GM21825 (cell line): ENCODE results near the gene NFATC2.

Experiments used
- ATAC-seq: cut with Tn5 transposase; IDR thresholded peaks from one replicate; pipeline ENCODE4 v1.9.1; 2021; ENCODE audit warnings: mild to moderate bottlenecking, moderate library complexity; ENCODE audit not compliant: unreplicated experiment

Gene NFATC2

DNA sequence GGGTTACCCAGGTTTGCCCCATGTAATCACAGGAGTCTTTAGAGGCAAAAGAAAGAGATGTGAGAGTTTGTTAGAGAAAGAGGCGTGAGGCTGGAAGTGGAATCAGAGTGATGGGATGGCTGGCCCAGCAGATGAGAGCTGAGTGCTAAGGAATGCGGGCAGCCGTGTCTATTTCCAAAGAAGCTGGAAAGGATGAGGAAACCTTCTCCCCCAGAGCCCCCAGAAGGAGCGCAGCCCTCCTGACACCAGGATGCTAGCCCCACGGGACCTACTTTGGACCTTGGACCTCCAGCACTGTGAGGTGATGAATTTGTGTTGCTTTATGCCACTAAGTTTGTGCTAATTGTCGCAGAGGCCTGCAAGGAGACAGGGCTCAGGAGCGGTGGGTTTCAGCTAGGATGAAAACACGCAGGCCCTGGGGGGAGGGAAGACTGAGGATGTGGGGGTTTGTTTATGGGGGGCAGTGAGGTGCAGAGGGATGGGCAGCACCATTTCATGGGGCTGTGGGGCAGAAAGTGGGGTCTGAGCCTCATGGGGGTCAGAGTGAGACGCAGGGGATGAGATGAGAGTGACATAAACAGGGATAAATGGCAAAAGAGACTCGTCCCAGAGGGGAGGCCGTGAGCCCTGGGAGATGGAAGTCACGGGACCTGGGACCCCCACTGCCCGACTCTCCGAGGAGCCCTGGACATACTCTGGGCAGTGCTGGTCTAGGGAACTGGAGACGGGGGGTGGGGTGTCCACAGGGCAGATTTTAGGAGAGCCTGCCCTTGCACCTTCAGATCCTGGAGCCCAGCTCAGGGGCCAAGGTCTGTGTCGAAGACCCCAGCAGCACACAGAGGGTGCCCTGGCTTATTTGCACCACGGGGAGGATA lies 160.2 kb downstream of the NFATC2 start:
- no peak for ATAC-seq

DNA sequence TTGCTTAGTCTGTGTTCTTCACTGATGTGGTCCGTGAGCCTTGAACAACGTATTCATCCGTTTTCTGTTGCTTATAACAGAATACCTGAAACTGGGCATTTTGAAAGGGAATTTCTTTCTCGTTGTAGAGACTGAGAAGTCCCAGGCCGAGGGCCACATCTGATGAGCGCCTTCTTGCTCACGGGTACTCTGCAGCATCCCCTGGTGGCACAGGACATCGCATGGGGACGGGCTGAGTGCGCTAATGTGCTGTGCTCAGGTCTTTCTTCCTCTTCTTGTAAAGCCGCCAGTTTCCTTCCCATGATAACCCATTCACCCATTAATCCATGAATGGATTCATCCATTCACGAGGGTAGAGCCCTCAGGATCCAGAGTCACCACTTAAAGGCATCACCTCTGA lies 161.0 kb downstream of the NFATC2 start:
- no peak for ATAC-seq

DNA sequence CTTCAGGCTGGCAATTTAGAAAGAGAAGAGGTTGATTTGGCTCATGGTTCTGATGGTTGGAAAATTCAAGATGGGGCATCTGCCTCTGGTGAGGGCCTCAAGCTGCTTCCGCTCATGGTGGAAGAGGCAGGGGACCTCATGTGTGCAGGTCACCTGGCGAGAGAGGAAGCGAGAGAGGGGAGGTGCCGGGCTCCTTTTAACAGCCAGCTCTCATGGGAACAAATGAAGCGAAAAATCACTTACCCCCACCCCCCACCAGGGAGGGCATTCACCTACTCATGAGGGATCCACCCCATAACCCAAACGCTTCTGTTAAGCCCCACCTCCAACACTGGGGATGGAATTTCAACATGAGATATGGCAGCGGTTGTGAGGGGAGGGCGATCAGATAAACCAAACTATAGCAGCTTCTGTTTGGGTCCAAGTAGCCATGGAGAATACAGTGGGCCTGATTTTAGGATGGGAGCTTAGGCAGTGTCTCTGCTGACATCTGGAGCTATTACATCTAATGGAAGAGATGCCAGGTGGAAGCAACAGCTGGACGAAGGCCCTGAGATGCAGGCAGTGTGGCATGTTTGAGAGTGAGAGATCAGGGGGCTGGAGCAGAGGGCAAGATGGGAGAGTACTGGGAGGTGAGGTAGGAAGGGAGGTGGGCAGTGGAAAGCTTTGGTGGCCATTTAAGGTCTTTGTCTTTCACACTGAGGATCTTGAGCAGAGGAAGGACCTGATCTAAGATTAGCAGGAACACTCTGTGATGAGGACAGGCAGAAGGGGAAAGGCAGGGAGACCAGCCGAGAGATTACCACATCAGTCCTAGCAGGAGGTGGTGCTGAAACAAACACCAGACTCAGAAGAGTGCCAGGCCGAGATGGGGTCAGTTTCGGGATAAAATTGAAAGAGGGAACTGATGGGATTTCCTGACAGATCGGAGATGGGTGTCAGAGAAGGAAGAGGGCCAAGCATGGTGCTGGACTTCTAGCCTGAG lies 161.8 kb downstream of the NFATC2 start:
- no peak for ATAC-seq

DNA sequence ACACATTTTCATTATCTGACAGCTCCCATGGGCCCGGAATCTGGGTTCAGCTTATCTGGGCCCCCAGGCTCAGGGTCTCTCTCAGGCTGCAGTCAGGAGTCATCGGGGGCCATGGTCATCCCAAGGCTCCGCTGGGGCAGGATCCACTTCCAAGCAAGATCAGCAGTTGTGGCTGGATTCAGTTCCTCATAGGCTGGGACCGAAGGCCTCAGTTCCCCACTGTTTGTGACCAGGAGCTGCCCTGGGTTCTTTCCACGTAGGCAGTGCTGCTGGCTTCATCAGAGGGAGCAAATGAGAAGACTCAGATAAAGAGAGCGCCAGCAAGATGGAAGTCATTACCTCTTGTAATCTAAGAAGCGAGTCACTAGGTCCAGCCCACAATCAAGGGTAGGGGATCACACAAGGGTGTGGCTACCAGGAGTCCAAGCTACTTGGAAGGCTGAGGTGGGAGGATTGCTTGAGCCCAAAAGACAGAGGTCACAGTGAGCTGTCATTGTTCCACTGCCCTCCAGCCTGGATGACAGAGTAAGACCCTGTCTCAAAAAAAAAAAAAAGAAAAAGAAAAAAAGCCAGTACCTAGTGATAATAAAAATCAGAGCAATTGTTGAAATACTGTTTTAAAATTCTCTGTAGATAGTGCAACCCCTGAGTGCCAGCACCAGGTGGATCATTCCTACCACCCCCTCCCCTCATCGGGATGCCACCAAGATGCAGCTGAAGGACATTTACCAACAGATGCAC lies 162.7 kb downstream of the NFATC2 start:
- ATAC-seq: no peak

DNA sequence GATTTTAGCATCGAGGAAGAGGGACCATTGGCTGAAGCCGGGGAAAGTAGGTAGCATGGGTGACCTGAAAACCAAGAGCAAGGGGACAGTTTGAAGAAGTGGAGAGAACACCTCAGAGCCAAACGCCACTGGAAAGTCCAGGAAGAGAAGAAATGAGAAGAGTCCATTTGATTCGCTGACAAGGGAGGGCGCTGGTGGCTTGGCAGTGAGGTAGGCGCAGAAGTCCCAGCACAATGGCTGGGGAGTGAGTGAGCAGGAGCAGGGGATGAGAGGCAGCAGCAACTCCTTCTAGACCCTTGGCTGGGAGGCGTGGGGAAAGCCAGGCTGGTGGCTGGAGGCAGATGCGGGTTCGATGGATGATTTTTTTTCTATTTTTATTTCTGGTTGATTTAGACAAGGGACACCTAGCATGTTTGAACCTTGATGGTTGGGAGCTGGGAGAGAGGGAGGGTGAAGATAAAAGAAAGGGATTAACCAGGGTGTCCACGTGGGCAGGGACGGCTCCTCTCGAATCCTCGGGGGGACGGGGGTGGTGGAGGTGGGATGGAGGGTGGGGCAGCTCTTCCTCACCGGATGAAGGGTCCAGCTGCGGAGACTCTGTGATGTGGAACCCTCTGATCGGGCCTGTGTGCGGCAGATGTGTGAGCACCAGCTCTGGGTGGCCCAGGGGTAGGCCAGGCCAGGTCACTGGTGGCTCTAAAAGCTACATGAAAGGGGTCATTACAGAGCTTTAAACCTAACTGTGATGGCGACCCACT lies 164.2 kb downstream of the NFATC2 start:
- no peak for ATAC-seq

DNA sequence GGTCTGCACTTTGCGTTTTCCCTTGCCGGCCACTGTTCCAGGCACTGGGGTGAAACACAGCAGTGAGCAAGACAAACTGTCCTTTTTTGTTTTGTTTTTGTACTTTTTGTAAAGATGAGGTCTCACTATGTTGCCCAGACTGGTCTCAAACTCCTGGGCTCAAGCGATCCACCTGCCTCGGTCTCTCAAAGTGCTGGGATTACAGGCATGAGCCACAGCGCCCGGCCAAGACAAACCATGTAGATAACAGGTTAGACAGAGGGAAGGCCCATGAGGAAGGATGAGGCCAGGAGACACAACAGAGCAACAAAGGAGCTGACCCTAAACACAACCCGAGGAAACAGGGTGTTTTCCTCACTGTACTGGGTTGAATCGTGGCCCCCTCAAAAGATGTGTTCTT lies 165.4 kb downstream of the NFATC2 start:
- ATAC-seq: no peak

DNA sequence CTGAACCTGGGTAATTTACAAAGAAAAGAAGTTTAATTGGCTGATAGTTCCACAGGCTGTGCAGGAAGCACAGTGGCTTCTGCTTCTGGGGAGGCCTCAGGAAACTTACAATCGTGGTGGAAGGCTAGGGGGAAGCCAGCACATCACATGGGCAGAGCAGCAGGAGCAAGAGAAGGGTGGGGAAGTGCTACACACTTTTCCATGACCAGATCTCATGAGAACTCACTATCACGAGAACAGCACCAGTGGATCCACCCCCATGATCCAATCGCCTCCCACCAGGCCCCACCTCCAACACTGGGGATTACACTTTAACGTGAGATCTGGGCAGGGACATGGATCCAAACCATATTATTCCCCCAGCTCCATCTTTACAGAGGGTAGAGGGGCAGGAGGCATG lies 166.4 kb downstream of the NFATC2 start:
- ATAC-seq: no peak

DNA sequence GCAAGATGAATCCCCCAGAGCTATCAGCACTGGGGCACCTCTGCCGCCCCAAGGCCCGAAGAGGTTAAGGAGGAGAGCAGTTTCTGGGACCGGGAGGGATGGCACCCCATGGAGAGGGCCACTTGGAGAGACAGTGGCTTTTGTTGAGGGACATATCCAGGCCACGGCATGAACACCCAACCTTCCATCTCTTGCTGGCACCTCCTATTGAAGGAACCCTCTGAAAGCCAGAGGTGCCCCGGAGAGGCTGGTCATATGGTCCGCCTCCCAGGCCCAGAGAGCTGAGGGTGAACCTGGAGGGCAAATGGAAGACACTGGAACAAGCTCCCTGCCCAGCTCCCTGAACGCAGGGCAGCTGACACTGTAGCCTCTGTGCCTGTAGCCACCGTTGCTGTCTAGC lies 167.0 kb downstream of the NFATC2 start:
- no peak for ATAC-seq

DNA sequence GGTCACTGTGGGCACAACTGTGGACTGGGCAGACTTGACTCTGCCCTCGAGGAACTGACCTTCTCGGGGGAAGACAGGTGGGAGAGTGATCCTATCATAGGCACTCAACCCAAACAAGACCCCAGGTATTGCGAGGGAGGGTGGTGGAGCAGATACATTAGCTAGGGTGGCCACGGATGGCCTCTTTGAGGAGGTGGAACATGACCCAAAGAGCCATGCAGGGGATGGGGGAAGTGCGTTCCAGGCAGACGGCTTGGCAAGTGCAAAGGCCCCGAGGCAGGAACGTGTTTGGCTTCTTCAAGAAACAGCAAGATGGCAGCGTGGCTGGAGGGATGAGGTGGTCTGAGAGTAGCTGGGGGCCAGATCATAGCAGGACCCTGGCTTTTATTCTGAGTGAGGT lies 167.6 kb downstream of the NFATC2 start:
- no peak for ATAC-seq

DNA sequence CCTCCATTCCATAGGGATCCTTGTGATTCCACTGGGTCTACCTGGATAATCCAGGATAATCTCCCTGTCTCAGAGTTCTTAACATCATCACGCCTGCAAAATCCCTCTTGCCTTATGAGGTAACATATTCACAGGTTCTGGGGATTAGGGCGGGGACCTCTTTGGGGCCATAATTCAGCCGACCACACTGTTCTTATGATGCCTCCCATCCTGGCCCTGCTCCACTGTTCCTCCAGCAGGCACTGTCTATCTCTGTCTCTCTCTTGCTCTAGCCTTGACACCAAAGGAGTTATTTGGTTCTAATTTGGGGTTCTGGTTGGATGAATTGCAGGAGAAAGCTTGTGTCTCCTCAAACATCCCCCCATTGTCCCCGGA lies 168.1 kb downstream of the NFATC2 start:
- ATAC-seq: no peak

DNA sequence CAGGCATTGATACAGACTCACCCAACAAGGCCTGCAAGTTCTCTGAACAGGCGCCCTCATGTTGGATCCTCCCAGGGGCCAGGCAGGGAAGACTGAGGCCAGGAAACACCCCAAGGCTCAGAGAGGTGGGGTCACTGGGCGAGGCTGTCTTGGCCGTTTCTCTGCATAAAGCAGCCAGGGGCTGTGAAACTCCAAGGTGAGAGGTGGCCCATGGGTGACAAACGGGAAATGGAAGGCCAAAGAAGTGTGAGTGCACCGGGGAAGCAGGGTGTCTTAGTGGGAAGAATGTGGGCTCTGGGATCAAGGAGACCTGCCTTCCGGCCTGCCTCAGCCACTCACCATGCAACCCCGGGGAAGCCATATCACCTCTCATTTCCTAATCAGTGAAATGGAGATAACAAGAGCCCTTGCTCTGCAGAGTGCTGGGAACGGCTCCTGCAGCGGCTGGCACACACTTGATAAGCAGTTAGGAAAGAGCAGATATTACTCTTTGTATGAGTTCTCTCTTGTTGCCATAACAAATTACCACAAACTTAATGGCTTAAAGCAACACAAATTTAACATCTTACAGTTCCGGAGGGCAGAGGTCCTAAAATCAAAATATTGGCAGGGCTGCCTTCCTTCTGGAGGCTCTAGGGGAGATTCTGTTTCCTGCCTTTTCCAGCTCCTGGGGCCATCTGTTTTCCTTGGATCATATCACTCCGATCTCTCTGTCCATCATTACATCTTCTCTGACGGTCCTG lies 168.6 kb downstream of the NFATC2 start:
- ATAC-seq: no peak

DNA sequence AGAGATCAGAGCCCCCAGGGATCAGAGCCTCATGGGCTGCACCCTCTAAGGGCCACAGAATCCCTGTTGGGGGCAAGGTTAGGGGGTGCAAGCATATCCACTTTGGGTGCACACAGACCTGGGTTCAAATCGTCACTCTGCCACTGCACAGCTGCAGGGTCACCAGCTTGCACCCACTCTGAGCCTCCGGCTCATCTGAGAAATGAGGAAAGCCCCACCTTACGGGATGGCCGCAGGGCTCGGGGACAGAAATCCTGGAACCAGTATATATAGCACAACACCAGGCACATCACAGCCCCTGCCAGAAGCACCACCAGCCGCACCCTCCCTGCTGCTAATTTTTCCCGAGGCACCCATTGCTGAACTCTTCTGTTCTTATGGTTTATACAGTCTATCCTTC lies 169.6 kb downstream of the NFATC2 start:
- ATAC-seq: no peak

DNA sequence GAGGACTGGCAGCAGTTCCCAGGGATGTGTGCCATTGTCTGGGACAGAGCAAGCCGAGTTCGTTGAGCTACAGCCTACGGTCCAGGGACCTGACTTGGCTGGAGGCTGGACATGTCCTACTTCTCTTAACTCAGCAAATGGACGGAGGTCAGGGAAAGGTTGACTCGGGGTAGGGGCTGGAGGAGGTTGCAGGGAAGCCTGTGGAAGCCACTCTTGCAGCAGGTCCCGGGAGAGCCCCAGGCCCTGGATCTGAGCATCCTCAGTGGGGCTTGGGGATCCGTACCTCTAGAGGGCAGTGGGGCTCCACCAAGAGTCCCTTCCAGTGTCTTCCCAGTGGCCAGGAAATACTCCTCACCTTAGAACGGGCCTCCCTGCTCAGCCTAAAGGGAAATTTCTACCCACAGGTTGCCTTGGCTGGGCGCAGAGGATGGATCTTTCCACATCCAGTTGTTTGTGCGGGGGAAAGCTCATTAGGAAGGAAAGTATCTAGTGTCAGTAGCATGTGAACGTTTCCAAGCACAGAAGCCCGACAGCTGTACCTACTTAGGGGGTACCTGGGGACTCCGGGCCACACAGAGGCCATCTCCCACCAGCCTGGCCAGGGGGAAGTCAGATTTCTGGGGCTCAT lies 170.2 kb downstream of the NFATC2 start:
- no peak for ATAC-seq

DNA sequence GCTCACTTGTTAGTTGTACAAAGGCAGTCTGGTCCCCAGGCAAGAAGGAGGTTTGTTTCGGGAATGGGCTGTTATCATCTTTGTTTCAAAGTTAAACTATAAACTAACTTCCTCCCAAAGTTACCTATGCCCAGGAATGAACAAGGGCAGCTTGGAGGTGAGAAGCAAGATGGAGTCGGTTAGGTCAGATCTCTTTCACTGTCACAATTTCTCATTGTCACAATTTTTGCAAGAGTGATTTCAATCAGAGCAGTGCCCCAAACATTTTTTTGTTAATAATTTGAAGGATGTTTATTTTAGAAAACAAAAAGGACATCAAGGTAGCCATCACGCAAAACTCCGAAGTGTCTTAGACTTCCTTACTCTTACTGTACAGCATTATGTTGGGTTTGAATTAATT lies 170.8 kb downstream of the NFATC2 start:
- no peak for ATAC-seq

DNA sequence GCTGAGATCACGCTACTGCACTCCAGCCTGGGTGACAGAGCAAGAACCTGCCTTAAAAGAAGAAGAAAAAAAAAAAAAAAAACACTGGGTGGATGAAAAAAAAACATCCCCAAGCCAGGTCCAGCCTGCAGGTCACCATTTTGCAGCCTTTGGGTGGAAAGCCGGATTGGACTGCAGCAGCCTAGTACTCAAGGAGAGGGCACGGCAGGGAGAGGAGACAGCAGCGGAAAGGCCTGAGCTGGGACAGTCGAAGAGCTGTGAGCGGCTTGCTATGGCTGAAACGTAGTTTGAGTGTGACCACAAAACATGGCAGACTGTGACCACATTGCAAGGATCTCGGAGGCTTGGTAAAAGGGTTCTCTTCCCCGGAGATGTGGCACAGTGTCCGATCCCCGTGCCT lies 173.0 kb downstream of the NFATC2 start:
- no peak for ATAC-seq

DNA sequence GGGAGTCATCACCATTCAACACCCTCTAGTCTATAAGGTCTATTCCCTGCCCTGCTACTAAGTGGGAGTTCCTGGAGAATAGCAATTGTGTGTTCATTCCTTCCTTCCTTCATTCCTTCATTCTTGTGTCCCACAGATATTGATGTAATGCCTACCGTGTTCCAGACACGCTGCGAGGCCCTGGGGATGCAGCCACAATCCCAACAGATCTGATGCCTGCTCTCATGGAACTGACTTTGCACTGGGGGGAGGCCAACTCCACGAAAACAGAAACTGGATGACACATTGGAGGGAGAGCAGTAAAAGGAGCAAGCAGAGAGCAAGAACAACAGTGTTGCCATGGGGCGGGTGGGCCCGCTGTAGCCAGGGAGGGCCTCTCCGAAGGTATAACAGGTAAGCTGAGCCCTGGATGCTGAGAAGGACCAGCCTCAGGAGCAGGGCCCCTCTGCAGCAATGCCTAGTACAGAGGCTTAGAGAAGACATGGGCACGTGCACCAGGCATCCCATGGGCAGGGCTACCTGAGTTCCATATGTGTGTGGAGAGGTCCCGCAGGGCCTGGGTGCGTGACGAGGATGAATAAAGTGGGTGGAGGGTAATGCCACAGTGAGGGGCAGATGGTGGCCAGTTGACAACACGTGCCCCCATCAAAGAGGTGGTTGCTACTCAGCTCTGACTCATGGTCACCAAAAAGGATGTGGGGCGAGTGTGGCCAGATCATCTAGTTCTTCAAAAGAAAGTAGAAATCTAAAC lies 173.9 kb downstream of the NFATC2 start:
- no peak for ATAC-seq

DNA sequence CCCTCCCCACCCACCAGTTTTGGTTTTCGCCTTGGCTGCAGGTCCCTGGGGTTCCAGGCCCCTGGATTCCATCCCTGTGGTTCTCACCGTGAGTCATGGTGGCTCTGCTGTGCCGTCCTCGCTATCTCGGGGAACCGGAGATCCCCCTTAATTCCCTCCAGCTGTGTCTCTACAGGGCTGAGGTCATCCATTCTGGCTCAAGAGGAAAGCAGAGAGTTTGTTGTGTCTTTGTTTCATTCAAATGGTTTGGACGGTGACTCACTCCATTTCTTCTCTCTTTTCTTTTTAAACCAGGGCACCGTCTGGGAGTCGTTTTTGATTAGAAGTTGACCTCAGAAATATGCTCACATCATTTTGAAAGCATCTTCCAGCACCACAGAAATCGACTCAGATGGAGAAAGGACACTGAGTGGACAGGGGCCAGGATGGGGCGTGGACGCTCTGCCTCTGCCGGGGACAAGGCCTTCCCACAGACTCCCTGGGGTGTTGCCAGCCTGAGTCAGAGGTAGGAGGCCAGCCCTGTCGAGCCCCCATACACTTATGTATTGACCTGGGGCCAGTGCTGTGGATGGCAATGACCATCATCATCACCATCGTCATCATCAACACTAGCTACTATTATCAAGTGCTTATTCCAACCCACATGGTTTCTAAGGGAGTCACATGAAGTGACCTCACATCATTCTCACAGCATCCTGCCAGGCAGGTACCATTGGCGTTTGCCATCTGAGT lies 176.2 kb downstream of the NFATC2 start:
- ATAC-seq: no peak

DNA sequence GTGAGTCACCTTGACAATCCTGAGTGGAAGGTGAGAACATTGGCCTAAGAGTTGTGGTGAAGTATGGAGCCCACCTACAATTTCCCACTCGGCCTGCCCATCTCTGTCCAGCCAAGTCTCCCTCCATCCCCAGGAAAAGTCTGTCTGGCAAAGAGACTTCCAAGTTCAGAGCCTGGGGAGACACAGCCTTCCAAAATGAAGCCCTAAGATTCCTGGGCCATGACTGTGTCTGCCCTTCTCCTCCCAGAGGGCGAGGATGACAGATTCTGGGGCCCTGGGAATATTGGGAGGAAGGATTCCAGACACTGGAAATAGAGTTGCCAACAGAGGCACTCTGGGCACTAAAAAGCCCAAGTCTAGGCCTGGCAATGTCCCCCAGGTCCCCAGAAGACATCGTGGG lies 176.8 kb downstream of the NFATC2 start:
- ATAC-seq: no peak
